GM12892 (cell line): Measurements from ENCODE around the gene JAZF1.

Experiments used
- POLR2A ChIP-seq: IDR thresholded peaks from 2 replicates; pipeline ENCODE4 v1.6.1; 2011; ENCODE audit warnings: low read depth, low read length, control low read depth
- POLR2AphosphoS5 ChIP-seq: IDR thresholded peaks from 2 replicates; pipeline ENCODE4 v1.6.1; 2011; ENCODE audit warnings: low read depth, low read length, control low read depth

DNA sequence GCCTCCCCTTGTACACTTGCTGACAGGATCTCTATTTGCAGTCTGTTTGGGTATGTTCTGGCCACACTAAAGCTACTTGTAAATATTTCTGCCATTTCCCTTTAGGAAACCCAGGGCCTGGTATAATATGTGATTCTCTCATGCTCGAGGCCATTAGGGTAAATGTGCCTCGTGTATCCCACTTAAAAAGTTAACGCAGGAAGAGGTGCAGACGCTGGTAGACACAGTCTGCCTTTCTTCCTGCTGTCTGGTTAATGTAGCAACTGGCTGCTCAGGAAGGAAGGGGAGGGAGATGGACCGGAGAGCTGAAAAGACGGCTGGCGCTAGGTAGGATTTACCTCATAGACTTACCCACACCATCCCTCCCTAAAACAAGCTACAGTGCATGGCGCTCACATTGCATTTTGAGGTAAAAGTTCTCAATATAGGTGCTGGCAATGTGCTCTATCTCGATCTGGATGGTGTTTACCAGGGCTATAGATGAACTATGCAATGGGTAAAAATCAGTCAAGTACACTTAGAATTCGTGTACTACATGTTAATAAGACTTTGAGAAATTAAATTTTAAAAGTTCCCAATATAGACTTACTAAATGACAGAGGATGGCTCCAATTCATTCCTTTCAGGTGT is 125.9 kb downstream of the JAZF1 start:
- TF ChIP-seq POLR2AphosphoS5 (no peak), POLR2A (no peak)
